GM12878 (cell line): ENCODE results near the gene TOMM22. TPM values are rescaled to one million over a fixed set of nuclear protein-coding genes. Genes with fewer than 3 reads are reported as not detected.

Experiments used
- ATAC-seq: fragments of 200-7000 bp; cut with Tn5 transposase; 3 replicates; pipeline ENCODE4 v1.9.1; 2020; ENCODE audit warnings: mild to moderate bottlenecking, moderate library complexity
- BruUV-seq: library from RNA; stranded (reverse); fragments of 400-500 nt; replicated peaks from 2 replicates; lab custom pipeline; 2021; lab: Mats Ljungman, UMichigan
- CTCF ChIA-PET: fragments of 300-600 bp; sonication (Branson Sonifier 250); formaldehyde crosslinking; extraction: SDS; loops from one replicate; lab custom pipeline; 2021; ENCODE audit warnings: inconsistent platforms; lab: Yijun Ruan, JAX
- POLR2A ChIA-PET: fragments of 350-600 bp; formaldehyde crosslinking; extraction: SDS; loops from one replicate; lab custom pipeline; 2021; ENCODE audit warnings: inconsistent platforms; lab: Charles Lee
- RAD21 ChIA-PET: fragments of 300-600 bp; sonication (Branson Sonifier 250); formaldehyde crosslinking; loops from one replicate; lab custom pipeline; 2023; ENCODE audit warnings: antibody characterized with exemption; ENCODE audit not compliant: unreplicated experiment; lab: Charles Lee
- SMC1A ChIA-PET: fragments of 300-600 bp; sonication (Branson Sonifier 250); formaldehyde crosslinking; loops from one replicate; lab custom pipeline; 2023; ENCODE audit not compliant: unreplicated experiment, uncharacterized antibody; lab: Charles Lee
- DNase-seq: peaks from one replicate; pipeline ENCODE4 v3.0.0-alpha.2; 2011; ENCODE audit warnings: low read depth, low spot score
- FAIRE-seq: peaks from 3 replicates; lab custom pipeline; 2011; peaks lifted over from hg19 to GRCh38; lab: Jason Lieb, UNC
- H2AFZ ChIP-seq: 2 replicates; pipeline ENCODE4 v1.6.0; 2011; ENCODE audit warnings: low read depth, low read length, control low read depth; ENCODE audit not compliant: control insufficient read depth
- H3K27ac ChIP-seq: 2 replicates; pipeline ENCODE4 v1.5.1; 2011; ENCODE audit warnings: control low read depth; ENCODE audit not compliant: control insufficient read depth, insufficient read depth
- H3K27me3 ChIP-seq, 2 experiments: replicated peaks in 1 of 2; 2 replicates each; pipeline versions ENCODE4 v1.6.0 to v1.6.1; 2011; ENCODE audit warnings: low read length in 1 of 2; ENCODE audit not compliant: control insufficient read depth in 2 of 2, insufficient read depth in 2 of 2
- H3K36me3 ChIP-seq, 2 experiments: 2 replicates each; pipeline ENCODE4 v1.5.1; 2011; ENCODE audit warnings: low read length in 1 of 2; ENCODE audit not compliant: control insufficient read depth in 2 of 2, insufficient read depth in 2 of 2
- H3K4me1 ChIP-seq: 2 replicates; pipeline ENCODE4 v1.6.1; 2011; ENCODE audit warnings: mild to moderate bottlenecking, low read length, moderate library complexity, mixed read lengths; ENCODE audit not compliant: control insufficient read depth, insufficient read depth
- H3K4me2 ChIP-seq: 2 replicates; pipeline ENCODE4 v1.6.0; 2011; ENCODE audit warnings: control low read depth; ENCODE audit not compliant: control insufficient read depth, insufficient read depth
- H3K4me3 ChIP-seq: fragments of 200-600 bp; sonication (generic); 2 replicates; pipeline ENCODE4 v1.5.1; 2016
- H3K79me2 ChIP-seq: 2 replicates; pipeline ENCODE4 v1.6.0; 2011; ENCODE audit warnings: low read length; ENCODE audit not compliant: control insufficient read depth, insufficient read depth
- H3K9ac ChIP-seq: 2 replicates; pipeline ENCODE4 v1.8.0; 2011; ENCODE audit warnings: low read length, control low read depth, mixed read lengths; ENCODE audit not compliant: control insufficient read depth, insufficient read depth
- H3K9me3 ChIP-seq: replicated peaks from 3 replicates; pipeline ENCODE4 v1.5.1; 2011; ENCODE audit warnings: mild to moderate bottlenecking, low read length; ENCODE audit not compliant: control insufficient read depth, insufficient read depth
- H4K20me1 ChIP-seq: 2 replicates; pipeline ENCODE4 v1.6.0; 2011; ENCODE audit not compliant: control insufficient read depth, insufficient read depth
- ATF7 ChIP-seq: fragments of 450-650 bp; IDR thresholded peaks from 2 replicates; pipeline ENCODE4 v1.6.1; 2016; ENCODE audit warnings: low read depth, mild to moderate bottlenecking
- WGBS: methylation state at CpG from one replicate; pipeline ENCODE4 v1.1.6; 2016; ENCODE audit warnings: low lambda C conversion rate; ENCODE audit not compliant: insufficient replicate concordance, insufficient coverage; ENCODE audit errors: missing lambda C conversion rate; 5-methylcytosine and 5-hydroxymethylcytosine counted together
- in situ Hi-C: fragments of 300-500 bp; cut with MboI; formaldehyde crosslinking; loops from 9 replicates; pipeline ENCODE4 v1.14.3; 2018; ENCODE audit warnings: mixed read lengths
- intact Hi-C: fragments of 100-400 bp; cut with micrococcal nuclease; formaldehyde crosslinking; loops from one replicate; pipeline ENCODE4 v1.14.2; 2022; ENCODE audit not compliant: unreplicated experiment
- polyA plus RNA-seq, 11 experiments: library from polyadenylated mRNA; depleted of rRNA in 4 of 11; unstranded in 6 of 11; stranded (reverse) in 5 of 11; fragments of >200 nt; fragmentation: Nextera tagmentation in 4 of 11; fragmentation: Illumina TruSeq in 1 of 11; extraction: Ambion mirVana in 4 of 11; extraction: Trizol in 1 of 11; gene quantifications; 1 replicate in 1 of 11; 2 replicates in 10 of 11; pipeline versions ENCODE4 v1.2.1 to v1.2.3, GENCODE V29; 2011 to 2016; ENCODE audit warnings: inconsistent platforms in 2 of 11, missing spikeins in 2 of 11, low read depth in 1 of 11
- total RNA-seq, 4 experiments: library from RNA; depleted of rRNA in 3 of 4; stranded (reverse); fragments of >200 nt in 3 of 4; fragmentation: Illumina TruSeq in 1 of 4; extraction: Trizol in 1 of 4; gene quantifications; 2 replicates each; pipeline versions ENCODE4 v1.2.1 to v1.2.3, GENCODE V29; 2013 to 2021
- TF ChIP-seq, protein P1 (sequence below): fragments of 450-650 bp; IDR thresholded peaks from 2 replicates; pipeline ENCODE4 v1.6.1; 2016; ENCODE audit warnings: mild to moderate bottlenecking
- TF ChIP-seq, protein P2 (sequence below): fragments of 450-650 bp; IDR thresholded peaks from 2 replicates; pipeline ENCODE4 v1.6.1; 2016; ENCODE audit warnings: mild to moderate bottlenecking, moderate library complexity, borderline replicate concordance

Gene TOMM22
- total and polyA plus RNA-seq, 10 of the 15 experiments (the other 5 are each of a cell fraction or from before 2014, with no cell fraction given): 37.6 to 197 (median 94.9) TPM

DNA sequence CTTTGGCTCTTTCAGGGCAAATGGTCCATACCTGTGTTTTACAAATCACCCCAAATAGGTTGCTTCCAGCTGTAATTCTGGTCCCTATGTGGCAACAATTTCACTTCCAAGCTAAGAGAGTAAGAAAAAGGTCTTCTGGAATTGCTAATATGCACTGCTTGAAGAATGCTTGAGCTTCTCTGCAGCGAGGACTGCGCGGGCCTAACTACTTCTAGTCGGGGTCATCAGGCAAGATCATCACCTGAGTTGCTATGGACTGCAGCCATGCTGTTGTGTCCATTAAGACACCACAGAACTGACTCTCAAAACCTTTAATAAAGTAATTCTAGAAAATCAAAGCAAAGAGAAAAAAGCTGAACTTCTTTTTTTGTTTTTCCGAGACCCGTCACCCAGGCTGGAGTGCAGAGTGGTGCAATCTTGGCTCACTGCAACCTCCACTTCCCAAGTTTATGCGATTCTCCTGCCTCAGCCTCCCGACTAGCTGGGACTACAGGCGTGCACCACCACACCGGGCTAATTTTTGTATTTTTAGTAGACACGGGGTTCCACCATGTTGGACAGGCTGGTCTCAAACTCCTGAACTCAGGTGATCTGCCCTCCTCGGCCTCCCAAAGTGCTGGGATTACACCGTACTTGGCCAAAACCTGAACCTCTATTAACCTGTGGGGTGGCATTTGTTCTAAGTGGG lies 16.8 kb downstream of the TOMM22 start:
- Histone ChIP-seq H3K4me2 (peak overlapping the region; percentile 83), H3K9me3 (no peaks in the 10 kb centered on the region), H3K9ac (peak overlapping the region; percentile 90), H2AFZ (no peak overlapping the region), H3K79me2 (peaks cover 55% of the 10 kb centered on the region), H3K27ac (no peak overlapping the region), H3K27me3 (no peaks in the 10 kb centered on the region), H3K4me1 (peaks cover 8% of the 10 kb centered on the region), H3K36me3 (0 out of 4 replicates have a peak, but pooled peaks cover 0 to 7% of the 10 kb centered on the region in 2 experiments), H3K4me3 (peak overlapping the region; percentile 86), H4K20me1 (no peaks in the 10 kb centered on the region)
- intact Hi-C loops: no loop called here
- in situ Hi-C loops: no loop called here
- TF ChIP-seq ATF7: no peak
- TF ChIP-seq, protein P1, sequence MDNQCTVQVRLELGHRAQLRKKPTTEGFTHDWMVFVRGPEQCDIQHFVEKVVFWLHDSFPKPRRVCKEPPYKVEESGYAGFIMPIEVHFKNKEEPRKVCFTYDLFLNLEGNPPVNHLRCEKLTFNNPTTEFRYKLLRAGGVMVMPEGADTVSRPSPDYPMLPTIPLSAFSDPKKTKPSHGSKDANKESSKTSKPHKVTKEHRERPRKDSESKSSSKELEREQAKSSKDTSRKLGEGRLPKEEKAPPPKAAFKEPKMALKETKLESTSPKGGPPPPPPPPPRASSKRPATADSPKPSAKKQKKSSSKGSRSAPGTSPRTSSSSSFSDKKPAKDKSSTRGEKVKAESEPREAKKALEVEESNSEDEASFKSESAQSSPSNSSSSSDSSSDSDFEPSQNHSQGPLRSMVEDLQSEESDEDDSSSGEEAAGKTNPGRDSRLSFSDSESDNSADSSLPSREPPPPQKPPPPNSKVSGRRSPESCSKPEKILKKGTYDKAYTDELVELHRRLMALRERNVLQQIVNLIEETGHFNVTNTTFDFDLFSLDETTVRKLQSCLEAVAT: peak; percentile 89
- TF ChIP-seq, protein P2, sequence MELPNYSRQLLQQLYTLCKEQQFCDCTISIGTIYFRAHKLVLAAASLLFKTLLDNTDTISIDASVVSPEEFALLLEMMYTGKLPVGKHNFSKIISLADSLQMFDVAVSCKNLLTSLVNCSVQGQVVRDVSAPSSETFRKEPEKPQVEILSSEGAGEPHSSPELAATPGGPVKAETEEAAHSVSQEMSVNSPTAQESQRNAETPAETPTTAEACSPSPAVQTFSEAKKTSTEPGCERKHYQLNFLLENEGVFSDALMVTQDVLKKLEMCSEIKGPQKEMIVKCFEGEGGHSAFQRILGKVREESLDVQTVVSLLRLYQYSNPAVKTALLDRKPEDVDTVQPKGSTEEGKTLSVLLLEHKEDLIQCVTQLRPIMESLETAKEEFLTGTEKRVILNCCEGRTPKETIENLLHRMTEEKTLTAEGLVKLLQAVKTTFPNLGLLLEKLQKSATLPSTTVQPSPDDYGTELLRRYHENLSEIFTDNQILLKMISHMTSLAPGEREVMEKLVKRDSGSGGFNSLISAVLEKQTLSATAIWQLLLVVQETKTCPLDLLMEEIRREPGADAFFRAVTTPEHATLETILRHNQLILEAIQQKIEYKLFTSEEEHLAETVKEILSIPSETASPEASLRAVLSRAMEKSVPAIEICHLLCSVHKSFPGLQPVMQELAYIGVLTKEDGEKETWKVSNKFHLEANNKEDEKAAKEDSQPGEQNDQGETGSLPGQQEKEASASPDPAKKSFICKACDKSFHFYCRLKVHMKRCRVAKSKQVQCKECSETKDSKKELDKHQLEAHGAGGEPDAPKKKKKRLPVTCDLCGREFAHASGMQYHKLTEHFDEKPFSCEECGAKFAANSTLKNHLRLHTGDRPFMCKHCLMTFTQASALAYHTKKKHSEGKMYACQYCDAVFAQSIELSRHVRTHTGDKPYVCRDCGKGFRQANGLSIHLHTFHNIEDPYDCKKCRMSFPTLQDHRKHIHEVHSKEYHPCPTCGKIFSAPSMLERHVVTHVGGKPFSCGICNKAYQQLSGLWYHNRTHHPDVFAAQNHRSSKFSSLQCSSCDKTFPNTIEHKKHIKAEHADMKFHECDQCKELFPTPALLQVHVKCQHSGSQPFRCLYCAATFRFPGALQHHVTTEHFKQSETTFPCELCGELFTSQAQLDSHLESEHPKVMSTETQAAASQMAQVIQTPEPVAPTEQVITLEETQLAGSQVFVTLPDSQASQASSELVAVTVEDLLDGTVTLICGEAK: 0 out of 2 replicates have a peak, but pooled peaks have one; percentile 12
- ATAC-seq (no peak), FAIRE-seq (no peak), DNase-seq (no peak)
- WGBS: 97% methylated on average over 13 of the region's 13 CpGs
- ChIA-PET SMC1A (interaction anchor here (0.7 to 7.6 kb wide), 9 partner anchors 9 to 196 kb away, joined by 3 to 54 read pairs (median 4); partner anchors contain the start of genes CBY1, FAM227A, GTPBP1 and TOMM22), RAD21 (interaction anchor here (1.2 to 5.3 kb wide), 4 partner anchors 10 to 393 kb away, joined by 3 to 30 read pairs (median 3); no protein-coding TSS in a partner anchor), CTCF (interaction anchor here (0.7 to 4.4 kb wide), 6 partner anchors 9 to 803 kb away, joined by 3 to 45 read pairs (median 4); partner anchors contain the start of gene TOMM22), POLR2A (interaction anchor here (0.6 to 5.9 kb wide), 11 partner anchors 9 to 767 kb away, joined by 3 to 43 read pairs (median 5); partner anchors contain the start of genes CBY1, DMC1, FAM227A and SUN2)
- BruUV-seq: no TSS peak
